WTC11 (cell line): ENCODE measurements around the gene ZNF764. TPM values are rescaled to one million over a fixed set of nuclear protein-coding genes. Genes with fewer than 3 reads are reported as not detected.

Source experiments
- ATAC-seq: fragments of 200-7000 bp; cut with Tn5 transposase; 2 replicates; pipeline ENCODE4 v1.10.0; 2021; ENCODE audit warnings: mild to moderate bottlenecking, moderate library complexity
- CTCF ChIA-PET: fragments of 300-600 bp; sonication (Branson Sonifier 250); formaldehyde crosslinking; loops from one replicate; lab custom pipeline; 2021; ENCODE audit warnings: antibody characterized with exemption; lab: Charles Lee
- POLR2A ChIA-PET: fragments of 350-600 bp; sonication (Branson Sonifier 250); formaldehyde crosslinking; loops from one replicate; lab custom pipeline; 2021; ENCODE audit warnings: antibody characterized with exemption; lab: Charles Lee
- DNase-seq: peaks from one replicate; pipeline ENCODE4 v3.0.0; 2021; ENCODE audit warnings: low spot score
- H3K27ac Mint-ChIP-seq: 2 replicates; pipeline ENCODE4 v1.8.0; 2021; ENCODE audit warnings: mixed read lengths
- H3K27me3 Mint-ChIP-seq: 2 replicates; pipeline ENCODE4 v1.8.0; 2021; ENCODE audit warnings: low read depth, mild to moderate bottlenecking, moderate library complexity, mixed read lengths
- H3K36me3 Mint-ChIP-seq: 2 replicates; pipeline ENCODE4 v1.8.0; 2021; ENCODE audit warnings: mixed read lengths
- H3K4me1 Mint-ChIP-seq: 2 replicates; pipeline ENCODE4 v1.8.0; 2022; ENCODE audit warnings: mixed read lengths
- H3K4me3 Mint-ChIP-seq: 2 replicates; pipeline ENCODE4 v1.8.0; 2021; ENCODE audit warnings: mild to moderate bottlenecking, moderate library complexity, mixed read lengths
- H3K9me3 Mint-ChIP-seq: 2 replicates; pipeline ENCODE4 v1.8.0; 2021; ENCODE audit warnings: mixed read lengths
- AR ChIP-seq: fragments of 250-450 bp; sonication (Bioruptor Pico); IDR thresholded peaks from 2 replicates; pipeline ENCODE4 v1.9.0; 2021; ENCODE audit warnings: mild to moderate bottlenecking
- CREM ChIP-seq: sonication (generic); formaldehyde crosslinking; IDR thresholded peaks from 2 replicates; pipeline ENCODE4 v1.8.1; 2022; ENCODE audit warnings: mild to moderate bottlenecking, missing genetic modification reagents, moderate library complexity
- NR1H2 ChIP-seq: sonication (generic); formaldehyde crosslinking; IDR thresholded peaks from 2 replicates; pipeline ENCODE4 v1.9.0; 2021; ENCODE audit warnings: mild to moderate bottlenecking, moderate library complexity, missing genetic modification reagents
- PRRX2 ChIP-seq: fragments of 250-450 bp; sonication (Bioruptor Pico); IDR thresholded peaks from 2 replicates; pipeline ENCODE4 v1.8.0; 2021; ENCODE audit warnings: mild to moderate bottlenecking
- SMAD4 ChIP-seq: sonication (generic); formaldehyde crosslinking; IDR thresholded peaks from 2 replicates; pipeline ENCODE4 v1.8.0; 2022; ENCODE audit warnings: mild to moderate bottlenecking, missing genetic modification reagents
- SOX15 ChIP-seq: fragments of 250-450 bp; sonication (Bioruptor Pico); IDR thresholded peaks from 2 replicates; pipeline ENCODE4 v1.9.0; 2021; ENCODE audit warnings: mild to moderate bottlenecking
- TEAD4 ChIP-seq: sonication (generic); formaldehyde crosslinking; IDR thresholded peaks from 2 replicates; pipeline ENCODE4 v1.8.0; 2022; ENCODE audit warnings: mild to moderate bottlenecking, missing genetic modification reagents
- ZNF532 ChIP-seq: fragments of 250-450 bp; sonication (Bioruptor Pico); IDR thresholded peaks from 2 replicates; pipeline ENCODE4 v1.9.0; 2021; ENCODE audit warnings: mild to moderate bottlenecking, borderline replicate concordance
- total RNA-seq: library from RNA; stranded (reverse); gene quantifications from 3 replicates; pipeline ENCODE4 v1.2.3, GENCODE V29; 2021
- TF ChIP-seq, protein P1 (sequence below): sonication (generic); formaldehyde crosslinking; IDR thresholded peaks from 2 replicates; pipeline ENCODE4 v1.8.0; 2023; ENCODE audit warnings: missing genetic modification reagents, mild to moderate bottlenecking, borderline replicate concordance
- TF ChIP-seq, protein P2 (sequence below): sonication (generic); formaldehyde crosslinking; IDR thresholded peaks from 2 replicates; pipeline ENCODE4 v1.8.0; 2023; ENCODE audit warnings: missing genetic modification reagents
- TF ChIP-seq, protein P3 (sequence below): sonication (generic); formaldehyde crosslinking; IDR thresholded peaks from 2 replicates; pipeline ENCODE4 v1.8.0; 2022; ENCODE audit warnings: mild to moderate bottlenecking, missing genetic modification reagents
- TF ChIP-seq, protein P4 (sequence below): sonication (generic); formaldehyde crosslinking; conservative IDR thresholded peaks from 2 replicates; pipeline ENCODE4 v1.8.1; 2022; ENCODE audit warnings: mild to moderate bottlenecking, missing genetic modification reagents
- TF ChIP-seq, protein P5 (sequence below): fragments of 200-600 bp; IDR thresholded peaks from 2 replicates; pipeline ENCODE4 v1.8.0; 2022; ENCODE audit warnings: antibody characterized with exemption
- TF ChIP-seq, protein P6 (sequence below): sonication (generic); formaldehyde crosslinking; IDR thresholded peaks from 2 replicates; pipeline ENCODE4 v1.8.1; 2022; ENCODE audit warnings: mild to moderate bottlenecking, missing genetic modification reagents, moderate library complexity, borderline replicate concordance

Gene ZNF764
- total RNA-seq, 1 experiment from 2014 or later, result 10.4 TPM

DNA sequence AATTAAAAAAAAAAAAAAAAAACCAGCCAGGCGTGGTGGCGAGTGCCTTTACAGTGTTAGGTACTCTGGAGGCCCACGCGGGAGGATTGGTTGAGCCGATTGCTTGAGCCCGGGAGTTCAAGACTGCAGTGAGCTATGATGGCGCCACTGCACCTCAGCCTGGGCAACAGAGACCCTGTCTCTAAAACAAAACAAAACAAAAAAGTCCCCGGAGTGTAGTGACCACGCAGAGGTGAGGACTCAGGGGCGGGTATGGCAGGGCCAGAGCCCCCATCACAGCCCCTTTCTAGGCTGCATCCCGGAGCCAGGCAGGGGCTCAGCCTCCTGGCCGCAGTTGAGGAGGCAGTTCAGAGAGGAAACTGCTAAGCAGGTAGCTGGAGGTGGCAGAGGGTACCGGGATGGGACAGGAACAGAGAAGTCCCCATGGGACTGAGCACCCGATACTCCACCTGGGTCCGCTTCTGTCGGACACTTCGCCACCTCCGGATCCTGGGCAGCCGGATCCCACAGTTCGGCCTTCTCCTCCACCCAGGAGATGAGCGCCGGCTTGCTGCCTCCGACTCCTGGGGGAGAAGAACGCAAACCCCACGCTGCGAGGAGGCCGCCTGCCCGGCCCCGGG is 24.3 kb downstream of the ZNF764 start:
- CTCF ChIA-PET, result interaction anchor here (0.5 to 4.7 kb wide), 9 partner anchors 24 to 421 kb away, joined by 3 to 41 read pairs (median 11); partner anchors contain the start of genes DCTPP1, ZNF688, ZNF764 and ZNF785
- TF ChIP-seq CREM, result no peak
- TF ChIP-seq, protein P1, sequence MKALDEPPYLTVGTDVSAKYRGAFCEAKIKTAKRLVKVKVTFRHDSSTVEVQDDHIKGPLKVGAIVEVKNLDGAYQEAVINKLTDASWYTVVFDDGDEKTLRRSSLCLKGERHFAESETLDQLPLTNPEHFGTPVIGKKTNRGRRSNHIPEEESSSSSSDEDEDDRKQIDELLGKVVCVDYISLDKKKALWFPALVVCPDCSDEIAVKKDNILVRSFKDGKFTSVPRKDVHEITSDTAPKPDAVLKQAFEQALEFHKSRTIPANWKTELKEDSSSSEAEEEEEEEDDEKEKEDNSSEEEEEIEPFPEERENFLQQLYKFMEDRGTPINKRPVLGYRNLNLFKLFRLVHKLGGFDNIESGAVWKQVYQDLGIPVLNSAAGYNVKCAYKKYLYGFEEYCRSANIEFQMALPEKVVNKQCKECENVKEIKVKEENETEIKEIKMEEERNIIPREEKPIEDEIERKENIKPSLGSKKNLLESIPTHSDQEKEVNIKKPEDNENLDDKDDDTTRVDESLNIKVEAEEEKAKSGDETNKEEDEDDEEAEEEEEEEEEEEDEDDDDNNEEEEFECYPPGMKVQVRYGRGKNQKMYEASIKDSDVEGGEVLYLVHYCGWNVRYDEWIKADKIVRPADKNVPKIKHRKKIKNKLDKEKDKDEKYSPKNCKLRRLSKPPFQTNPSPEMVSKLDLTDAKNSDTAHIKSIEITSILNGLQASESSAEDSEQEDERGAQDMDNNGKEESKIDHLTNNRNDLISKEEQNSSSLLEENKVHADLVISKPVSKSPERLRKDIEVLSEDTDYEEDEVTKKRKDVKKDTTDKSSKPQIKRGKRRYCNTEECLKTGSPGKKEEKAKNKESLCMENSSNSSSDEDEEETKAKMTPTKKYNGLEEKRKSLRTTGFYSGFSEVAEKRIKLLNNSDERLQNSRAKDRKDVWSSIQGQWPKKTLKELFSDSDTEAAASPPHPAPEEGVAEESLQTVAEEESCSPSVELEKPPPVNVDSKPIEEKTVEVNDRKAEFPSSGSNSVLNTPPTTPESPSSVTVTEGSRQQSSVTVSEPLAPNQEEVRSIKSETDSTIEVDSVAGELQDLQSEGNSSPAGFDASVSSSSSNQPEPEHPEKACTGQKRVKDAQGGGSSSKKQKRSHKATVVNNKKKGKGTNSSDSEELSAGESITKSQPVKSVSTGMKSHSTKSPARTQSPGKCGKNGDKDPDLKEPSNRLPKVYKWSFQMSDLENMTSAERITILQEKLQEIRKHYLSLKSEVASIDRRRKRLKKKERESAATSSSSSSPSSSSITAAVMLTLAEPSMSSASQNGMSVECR (CRISPR knock-in tag), result no peak
- no peak for TF ChIP-seq SMAD4
- TF ChIP-seq, protein P2, sequence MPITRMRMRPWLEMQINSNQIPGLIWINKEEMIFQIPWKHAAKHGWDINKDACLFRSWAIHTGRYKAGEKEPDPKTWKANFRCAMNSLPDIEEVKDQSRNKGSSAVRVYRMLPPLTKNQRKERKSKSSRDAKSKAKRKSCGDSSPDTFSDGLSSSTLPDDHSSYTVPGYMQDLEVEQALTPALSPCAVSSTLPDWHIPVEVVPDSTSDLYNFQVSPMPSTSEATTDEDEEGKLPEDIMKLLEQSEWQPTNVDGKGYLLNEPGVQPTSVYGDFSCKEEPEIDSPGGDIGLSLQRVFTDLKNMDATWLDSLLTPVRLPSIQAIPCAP (CRISPR knock-in tag), result no peak
- TF ChIP-seq, protein P3, sequence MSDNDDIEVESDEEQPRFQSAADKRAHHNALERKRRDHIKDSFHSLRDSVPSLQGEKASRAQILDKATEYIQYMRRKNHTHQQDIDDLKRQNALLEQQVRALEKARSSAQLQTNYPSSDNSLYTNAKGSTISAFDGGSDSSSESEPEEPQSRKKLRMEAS (CRISPR knock-in tag), result no peak
- TF ChIP-seq NR1H2, result no peak
- TF ChIP-seq, protein P4, sequence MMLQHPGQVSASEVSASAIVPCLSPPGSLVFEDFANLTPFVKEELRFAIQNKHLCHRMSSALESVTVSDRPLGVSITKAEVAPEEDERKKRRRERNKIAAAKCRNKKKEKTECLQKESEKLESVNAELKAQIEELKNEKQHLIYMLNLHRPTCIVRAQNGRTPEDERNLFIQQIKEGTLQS (CRISPR knock-in tag), result no peak
- TF ChIP-seq, protein P5, sequence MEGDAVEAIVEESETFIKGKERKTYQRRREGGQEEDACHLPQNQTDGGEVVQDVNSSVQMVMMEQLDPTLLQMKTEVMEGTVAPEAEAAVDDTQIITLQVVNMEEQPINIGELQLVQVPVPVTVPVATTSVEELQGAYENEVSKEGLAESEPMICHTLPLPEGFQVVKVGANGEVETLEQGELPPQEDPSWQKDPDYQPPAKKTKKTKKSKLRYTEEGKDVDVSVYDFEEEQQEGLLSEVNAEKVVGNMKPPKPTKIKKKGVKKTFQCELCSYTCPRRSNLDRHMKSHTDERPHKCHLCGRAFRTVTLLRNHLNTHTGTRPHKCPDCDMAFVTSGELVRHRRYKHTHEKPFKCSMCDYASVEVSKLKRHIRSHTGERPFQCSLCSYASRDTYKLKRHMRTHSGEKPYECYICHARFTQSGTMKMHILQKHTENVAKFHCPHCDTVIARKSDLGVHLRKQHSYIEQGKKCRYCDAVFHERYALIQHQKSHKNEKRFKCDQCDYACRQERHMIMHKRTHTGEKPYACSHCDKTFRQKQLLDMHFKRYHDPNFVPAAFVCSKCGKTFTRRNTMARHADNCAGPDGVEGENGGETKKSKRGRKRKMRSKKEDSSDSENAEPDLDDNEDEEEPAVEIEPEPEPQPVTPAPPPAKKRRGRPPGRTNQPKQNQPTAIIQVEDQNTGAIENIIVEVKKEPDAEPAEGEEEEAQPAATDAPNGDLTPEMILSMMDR, result no peak
- TF ChIP-seq, protein P6, sequence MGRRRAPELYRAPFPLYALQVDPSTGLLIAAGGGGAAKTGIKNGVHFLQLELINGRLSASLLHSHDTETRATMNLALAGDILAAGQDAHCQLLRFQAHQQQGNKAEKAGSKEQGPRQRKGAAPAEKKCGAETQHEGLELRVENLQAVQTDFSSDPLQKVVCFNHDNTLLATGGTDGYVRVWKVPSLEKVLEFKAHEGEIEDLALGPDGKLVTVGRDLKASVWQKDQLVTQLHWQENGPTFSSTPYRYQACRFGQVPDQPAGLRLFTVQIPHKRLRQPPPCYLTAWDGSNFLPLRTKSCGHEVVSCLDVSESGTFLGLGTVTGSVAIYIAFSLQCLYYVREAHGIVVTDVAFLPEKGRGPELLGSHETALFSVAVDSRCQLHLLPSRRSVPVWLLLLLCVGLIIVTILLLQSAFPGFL (CRISPR knock-in tag), result no peak
- TF ChIP-seq TEAD4 (CRISPR knock-in tag), result no peak
- TF ChIP-seq AR (CRISPR knock-in tag), result no peak
- TF ChIP-seq PRRX2 (CRISPR knock-in tag), result no peak
- no peak for TF ChIP-seq ZNF532 (CRISPR knock-in tag)
- TF ChIP-seq SOX15 (CRISPR knock-in tag), result no peak
- peak overlapping the region; percentile 36; the same call in 1 of the 2 replicates for H3K27ac Mint-ChIP-seq

More for the DNA sequence above, 24.3 kb downstream of the ZNF764 start:
- Mint-ChIP-seq H3K27me3 (no peaks in the 10 kb centered on the region), H3K9me3 (no peaks in the 10 kb centered on the region), H3K36me3 (peaks cover 16% of the 10 kb centered on the region), H3K4me3 (peak overlapping the region; percentile 95), H3K4me1 (peaks cover 27% of the 10 kb centered on the region)
- DNase-seq, result no peak
- POLR2A ChIA-PET, result interaction anchor here (0.6 to 3.1 kb wide), 6 partner anchors 15 to 77 kb away, joined by 3 to 42 read pairs (median 4); partner anchors contain the start of genes ZNF688, ZNF689 and ZNF764
- ATAC-seq, result peak; percentile 5
